Anterior cingulate cortex (tissue), 58 donors: ENCODE data around the gene CMIP.
A peak's percentile ranks its signal among the peaks of the same experiment; 100 is the strongest.

ENCODE experiments used
- DNase-seq, 58 donors: peaks; one replicate each; lab custom pipeline; 2025; lab: John Stamatoyannopoulos, UW

Gene CMIP

GRCh38 chr16:81744385-81744784, 299.8 kb downstream of the CMIP start:
- no peak for DNase-seq

DNA sequence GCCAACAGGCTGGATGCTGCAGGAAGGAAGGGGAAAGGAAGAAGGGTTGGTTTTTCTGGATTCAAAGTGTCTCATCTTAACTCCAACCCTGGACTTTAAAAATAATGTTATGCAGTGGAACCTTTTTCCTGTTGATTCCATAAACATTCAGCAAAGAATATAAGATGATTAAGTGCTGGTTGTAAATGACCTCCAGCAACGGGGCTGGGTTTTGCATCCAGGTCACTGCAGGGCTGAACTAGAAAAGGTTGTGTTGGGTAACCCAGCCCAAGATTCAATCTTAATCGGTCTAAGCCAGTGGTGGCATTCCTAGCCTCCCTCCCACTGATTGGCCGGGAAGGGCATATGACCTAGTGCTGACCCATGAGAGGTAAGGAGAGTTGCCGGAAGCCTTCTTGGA, 300.3 kb downstream of the CMIP start:
- no peak for DNase-seq

DNA sequence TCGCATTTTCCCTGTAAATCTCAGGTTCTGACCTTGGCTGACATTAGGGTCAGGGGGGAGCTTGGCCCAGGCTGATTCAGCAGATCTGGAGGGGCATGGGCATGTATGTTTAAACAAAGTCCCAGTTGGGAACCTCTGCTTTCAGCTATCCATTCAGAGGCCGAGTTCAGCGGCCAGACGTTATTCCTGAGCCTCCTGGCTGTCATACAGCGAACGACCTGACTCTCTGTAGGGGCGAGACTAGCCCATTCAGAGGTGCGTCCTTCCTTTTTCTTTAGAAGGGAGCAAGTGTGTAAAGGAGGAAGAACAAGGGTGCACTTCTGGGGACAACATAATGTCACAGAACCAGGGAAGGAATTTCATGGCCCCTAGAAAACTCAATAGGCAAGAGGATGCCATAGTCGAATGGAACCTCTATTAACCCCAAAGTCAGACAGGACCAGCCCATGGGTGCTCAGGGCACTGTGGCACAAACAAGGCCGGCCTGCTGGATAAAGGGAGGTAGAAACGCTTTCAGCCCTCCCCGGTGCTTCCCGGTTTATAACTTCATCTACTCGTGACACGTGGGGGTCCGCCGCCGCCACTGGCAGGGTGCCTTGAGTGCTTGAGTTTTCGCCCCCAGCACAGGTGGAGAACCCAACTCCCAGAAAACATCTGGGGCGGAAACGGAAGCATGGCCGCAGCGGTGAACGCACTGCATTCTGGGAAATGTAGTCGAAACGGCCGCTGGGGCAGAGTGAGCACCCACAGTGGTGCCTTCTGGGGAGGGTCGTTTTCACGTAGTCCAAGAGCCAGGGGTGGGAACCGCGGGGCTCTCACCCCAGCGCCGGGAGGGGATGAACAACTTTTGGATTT, 301.3 kb downstream of the CMIP start:
- peak in 55 of 58 donors; percentile 7 to 77 (median 51) for DNase-seq

GRCh38 chr16:81746566-81746965, 302.0 kb downstream of the CMIP start:
- DNase-seq: no peak

DNA sequence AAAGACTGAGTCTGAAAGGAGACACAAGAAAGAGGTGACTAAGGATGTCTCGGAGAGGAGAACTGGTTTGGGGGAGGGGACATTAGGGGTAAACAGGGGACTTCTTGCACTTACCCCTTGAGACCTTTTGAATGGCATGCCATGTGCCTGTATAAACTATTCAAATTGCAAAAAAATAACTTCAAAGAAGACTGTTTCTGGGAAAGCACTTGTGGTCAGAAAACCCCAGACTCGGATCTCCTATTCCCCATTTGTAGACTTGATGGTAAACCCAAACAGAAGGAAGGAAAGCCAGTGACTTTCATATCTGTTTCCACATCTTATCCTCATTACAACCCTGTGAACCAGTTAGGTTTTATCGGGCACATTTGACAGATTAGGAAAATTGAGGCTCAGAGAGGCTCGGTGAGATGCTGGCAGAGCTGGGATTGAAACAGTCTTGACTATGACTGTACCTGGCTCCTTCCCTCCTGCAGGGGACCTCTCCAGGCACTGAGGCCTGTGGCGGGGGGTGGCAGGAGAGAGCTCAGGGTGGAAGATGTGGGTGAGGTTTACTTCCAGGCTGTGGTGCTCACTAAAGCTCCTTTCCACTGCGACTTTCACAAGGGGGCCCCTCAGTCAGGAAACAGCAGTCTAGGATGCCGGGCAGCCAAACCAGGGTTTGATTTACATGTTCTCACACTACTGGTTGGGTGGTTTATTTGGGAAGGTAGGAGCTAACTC, 304.0 kb downstream of the CMIP start:
- DNase-seq: no peak

DNA sequence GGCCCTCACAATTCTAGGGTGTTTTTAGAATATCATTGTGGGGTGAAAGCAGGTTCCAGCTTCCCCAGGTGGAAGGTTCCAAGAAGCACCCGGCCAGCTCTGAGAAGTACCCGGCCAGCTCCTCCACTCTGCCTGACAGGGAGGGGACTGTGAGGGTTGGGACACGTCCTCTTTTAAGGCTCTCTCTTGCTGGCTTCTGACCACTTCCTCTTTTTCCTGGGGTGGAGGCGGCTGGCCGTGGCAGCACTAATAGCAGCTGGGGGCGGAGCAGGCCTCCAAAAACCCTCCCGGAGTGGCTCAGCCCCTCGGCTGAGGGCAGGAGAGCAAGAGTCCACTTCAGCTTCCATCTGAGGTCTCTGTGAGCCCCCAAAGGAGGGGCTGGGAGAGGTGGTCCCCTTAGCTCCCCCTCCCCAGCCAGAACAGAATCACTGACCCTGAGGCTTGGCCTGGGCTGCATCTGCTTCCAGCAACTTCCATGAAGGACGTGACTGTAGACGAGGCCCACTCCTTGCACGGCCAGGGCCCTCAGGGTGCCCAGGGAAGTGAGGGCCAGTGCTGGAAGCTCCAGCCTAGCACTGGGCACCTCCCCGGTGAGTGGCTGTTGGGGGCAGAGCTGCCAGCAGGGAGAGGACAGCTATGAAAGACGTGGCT, 307.7 kb downstream of the CMIP start:
- peak in 28 of 58 donors; percentile 7 to 44 (median 20) for DNase-seq

GRCh38 chr16:81752876-81753227, 308.2 kb downstream of the CMIP start:
- no peak for DNase-seq

GRCh38 chr16:81754858-81755257, 310.2 kb downstream of the CMIP start:
- no peak for DNase-seq

DNA sequence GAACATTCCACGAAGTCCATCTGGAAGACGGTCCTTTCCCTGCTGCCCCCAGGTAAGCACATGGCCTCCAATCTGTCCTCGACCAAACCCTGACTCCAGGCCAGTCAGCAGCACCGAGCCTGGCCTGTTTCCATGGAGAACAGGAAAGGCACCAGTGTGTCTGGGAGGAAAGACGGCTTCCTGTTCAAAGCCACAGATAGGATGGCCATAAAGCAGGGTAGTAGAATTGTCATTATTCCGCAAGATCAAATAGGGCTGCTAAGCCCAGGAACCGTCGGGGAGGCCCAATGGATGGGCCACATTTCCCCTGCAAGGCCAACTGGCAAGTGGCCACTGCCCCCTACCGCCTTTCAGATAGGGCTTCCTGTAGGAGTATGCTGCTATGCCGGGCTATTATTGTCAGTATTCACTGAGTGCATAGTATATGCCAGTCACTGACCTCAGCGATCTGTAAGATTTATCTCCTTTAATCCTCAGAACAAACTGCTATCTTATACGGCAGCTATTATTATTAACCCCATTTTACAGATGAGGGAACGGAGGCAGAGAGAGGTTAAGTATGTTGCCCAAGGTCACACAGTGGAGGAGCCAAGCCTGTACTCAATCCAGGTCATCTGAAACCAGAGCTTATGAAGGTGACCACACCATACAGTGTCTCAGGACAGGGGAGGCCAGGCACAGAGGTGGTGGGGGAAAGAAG, 311.5 kb downstream of the CMIP start:
- DNase-seq: peak in 6 of 58 donors; percentile 2 to 37 (median 12)

GRCh38 chr16:81756615-81757356, 312.2 kb downstream of the CMIP start:
- no peak for DNase-seq

GRCh38 chr16:81758376-81758775, 313.8 kb downstream of the CMIP start:
- no peak for DNase-seq
